Measurements from ENCODE around the gene SIL1. TPM values are rescaled to one million over a fixed set of nuclear protein-coding genes. Genes with fewer than 3 reads are reported as not detected.

SIL1 gene
- total and polyA plus RNA-seq, 2 of the 8 experiments (the other 6 are each of a cell fraction or from before 2014, with no cell fraction given): 8.3 to 12.8 TPM

DNA sequence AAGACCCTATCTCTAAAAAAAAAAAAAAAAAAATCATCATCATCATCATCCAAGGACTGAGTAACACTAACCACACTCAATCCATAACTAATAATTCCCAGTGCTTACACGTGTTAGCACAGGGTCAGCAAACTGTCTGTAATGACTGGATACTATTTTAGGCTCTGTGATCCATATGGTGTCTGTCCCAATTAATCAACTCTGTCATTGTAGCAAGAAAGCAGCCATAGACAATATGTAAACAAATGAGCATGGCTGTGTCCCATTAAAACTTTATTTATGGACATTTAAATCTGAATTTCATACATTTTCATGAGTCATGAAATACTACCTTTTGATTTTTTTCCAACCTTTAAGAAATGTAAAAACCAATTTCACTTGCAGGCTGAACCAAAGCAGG, 148.4 kb downstream of the SIL1 start:
- no peaks in the 10 kb centered on the region for H3K79me1 ChIP-seq (ENCODE audit: low read depth, low read length)
- peaks cover 0 to 3% (median 1%) of the 10 kb centered on the region in 4 experiments; a peak in 5 of 7 replicates for H3K4me1 ChIP-seq (replicated peaks in 1 of 4; ENCODE audit: control insufficient read depth in 3 of 4, insufficient read depth in 4 of 4, low read length in 3 of 4)
- ChIA-PET POLR2A (ENCODE audit: partially characterized antibody) (no interaction called here), CTCF (ENCODE audit: partially characterized antibody) (interaction anchor here (0.7 to 2.2 kb wide), 2 partner anchors 11 to 65 kb away, joined by 3 to 9 read pairs; no protein-coding TSS in a partner anchor)
- no peak overlapping the region for H2BK120ac ChIP-seq (replicated peaks; ENCODE audit: low read depth, low read length)
- no peaks in the 10 kb centered on the region for H3K9me3 ChIP-seq (ENCODE audit: insufficient read depth in 2 of 2, low read depth in 1 of 2, low read length in 1 of 2)
- H3K14ac ChIP-seq (ENCODE audit: insufficient read length): no peak overlapping the region
- no peak overlapping the region for H2AK5ac ChIP-seq (ENCODE audit: low read depth, low read length)
- DNase-seq (ENCODE audit: low read depth in 1 of 2, low spot score in 2 of 2) (no peak), FAIRE-seq (no peak)
- no peak overlapping the region for H3K18ac ChIP-seq (ENCODE audit: extremely low read depth, low read length)
- no peak overlapping the region for H3K27ac ChIP-seq (ENCODE audit: low read depth, low read length)
- no peaks in the 10 kb centered on the region for H3K23me2 ChIP-seq (ENCODE audit: low read depth, low read length)
- no peaks in the 10 kb centered on the region for H3K79me2 ChIP-seq (ENCODE audit: control insufficient read depth in 1 of 2, insufficient read depth in 2 of 2, low read length in 2 of 2)
- H4K8ac ChIP-seq (ENCODE audit: extremely low read depth, insufficient read depth, low read length): no peak overlapping the region
- no peaks in the 10 kb centered on the region for H4K20me1 ChIP-seq (replicated peaks in 1 of 2; ENCODE audit: control insufficient read depth in 1 of 2, insufficient read depth in 2 of 2, low read length in 2 of 2)
- H3K4me2 ChIP-seq (ENCODE audit: insufficient read depth in 1 of 2, low read depth in 2 of 2, low read length in 2 of 2): no peak overlapping the region
- no peak overlapping the region for H3K56ac ChIP-seq (replicated peaks; ENCODE audit: insufficient read length, low read depth, low read length)
- H4K91ac ChIP-seq (replicated peaks; ENCODE audit: insufficient read length, low read length): no peak overlapping the region
- no peak overlapping the region for H2BK20ac ChIP-seq (ENCODE audit: low read length)
- 100% methylated on average over 1 of the region's 1 CpG; no CpG with 5 or more reads in 1 of the 2 experiments for WGBS, 2 experiments (ENCODE audit: extremely low coverage in 1 of 2, insufficient coverage in 1 of 2, insufficient read length in 1 of 2, insufficient replicate concordance in 2 of 2, low coverage in 1 of 2, low lambda C conversion rate in 2 of 2, missing lambda C conversion rate in 1 of 2)
- no peak overlapping the region for H2BK12ac ChIP-seq (ENCODE audit: low read depth, low read length)
- no peak overlapping the region for H2BK5ac ChIP-seq (ENCODE audit: low read depth, low read length)
- H3K4ac ChIP-seq (replicated peaks; ENCODE audit: insufficient read length, low read depth, low read length): no peak overlapping the region
- no peaks in the 10 kb centered on the region for H3K27me3 ChIP-seq (replicated peaks in 1 of 4; ENCODE audit: control insufficient read depth in 3 of 4, extremely low read depth in 1 of 4, insufficient read depth in 3 of 4, low read length in 3 of 4)
- no peak overlapping the region for H4K5ac ChIP-seq (ENCODE audit: insufficient read length, low read depth, low read length)
- no peak overlapping the region for H2BK15ac ChIP-seq (ENCODE audit: low read length)
- H3K4me3 ChIP-seq (ENCODE audit: extremely low read depth in 1 of 4, insufficient read depth in 2 of 4, low read depth in 3 of 4, low read length in 4 of 4): no peak overlapping the region
- no peaks in the 10 kb centered on the region for H3K36me3 ChIP-seq (ENCODE audit: control insufficient read depth in 2 of 4, insufficient read depth in 4 of 4, low read length in 3 of 4)
- H3K9ac ChIP-seq (replicated peaks in 1 of 4; ENCODE audit: extremely low read depth in 1 of 4, low read depth in 3 of 4, low read length in 3 of 4): no peak overlapping the region
- no peak overlapping the region for H3K23ac ChIP-seq (ENCODE audit: insufficient read length)
- H2AFZ ChIP-seq (ENCODE audit: low read length): no peak overlapping the region
- TF ChIP-seq RBBP5 (IDR thresholded peaks at IDR 0.05; ENCODE audit: borderline replicate concordance, low read depth, low read length): no peak
- TF ChIP-seq TCF12 (IDR thresholded peaks at IDR 0.05; ENCODE audit: low read depth, low read length): no peak
- no peak for TF ChIP-seq USF2 (IDR thresholded peaks at IDR 0.05; ENCODE audit: low read length)
- TF ChIP-seq RAD21 (IDR thresholded peaks at IDR 0.05 in 1 of 2, conservative IDR thresholded peaks at IDR 0.05 in 1 of 2; ENCODE audit: low read depth in 2 of 2, low read length in 2 of 2): no peak
- TF ChIP-seq, protein P1, sequence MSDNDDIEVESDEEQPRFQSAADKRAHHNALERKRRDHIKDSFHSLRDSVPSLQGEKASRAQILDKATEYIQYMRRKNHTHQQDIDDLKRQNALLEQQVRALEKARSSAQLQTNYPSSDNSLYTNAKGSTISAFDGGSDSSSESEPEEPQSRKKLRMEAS (IDR thresholded peaks at IDR 0.05): no peak
- TF ChIP-seq CTBP2 (IDR thresholded peaks at IDR 0.05; ENCODE audit: borderline replicate concordance, insufficient read depth, insufficient read length, low read length): no peak
- TF ChIP-seq ASH2L (IDR thresholded peaks at IDR 0.05; ENCODE audit: low read length): no peak
- TF ChIP-seq PHF8 (conservative IDR thresholded peaks at IDR 0.05; ENCODE audit: low read depth, low read length): no peak
- no peak for TF ChIP-seq SAP30 (IDR thresholded peaks at IDR 0.05; ENCODE audit: insufficient read depth, insufficient replicate concordance, low read length)
- TF ChIP-seq EP300 (IDR thresholded peaks at IDR 0.05; ENCODE audit: borderline replicate concordance in 1 of 2, low read depth in 2 of 2, low read length in 2 of 2): no peak
- TF ChIP-seq TAF7 (optimal IDR thresholded peaks at IDR 0.05; ENCODE audit: borderline replicate concordance, low read depth, low read length): no peak
- no peak for TF ChIP-seq KDM4A (IDR thresholded peaks at IDR 0.05; ENCODE audit: low read depth, low read length, severe bottlenecking)
